DMS53 treated with DMSO at 0.1 percent for 48 hours (cell line): Measurements from ENCODE around the gene CEP126.
"Not testable (repeated sequence)": the region's sequence is repeated elsewhere in the genome, so short reads cannot be mapped to it uniquely, and the experiment has no call there.

Source experiments
- DNase-seq: peaks from one replicate; lab custom pipeline; 2025; ENCODE audit not compliant: unreplicated experiment; lab: John Stamatoyannopoulos, UW

Gene CEP126

GRCh38 chr11:101931692-101932091 lies 16.9 kb downstream of the CEP126 start:
- DNase-seq, result peak; percentile 91

GRCh38 chr11:101940901-101941520 lies 26.2 kb downstream of the CEP126 start:
- no peak for DNase-seq

GRCh38 chr11:101944923-101945322 lies 30.1 kb downstream of the CEP126 start:
- DNase-seq, result no peak

GRCh38 chr11:101945448-101945847 lies 30.6 kb downstream of the CEP126 start:
- DNase-seq, result no peak

- no peak for DNase-seq
These were observed 34.9 kb downstream of the CEP126 start for GRCh38 chr11:101949680-101950220.

GRCh38 chr11:101955278-101955677 lies 40.5 kb downstream of the CEP126 start:
- no peak for DNase-seq

GRCh38 chr11:101955701-101956100 lies 40.9 kb downstream of the CEP126 start:
- no peak for DNase-seq

GRCh38 chr11:101960231-101960630 lies 45.4 kb downstream of the CEP126 start:
- DNase-seq, result no peak

- not testable (repeated sequence) for DNase-seq
These were observed 49.4 kb downstream of the CEP126 start for GRCh38 chr11:101964200-101964599.

- DNase-seq, result peak; percentile 16
These were observed 59.4 kb downstream of the CEP126 start for GRCh38 chr11:101974255-101974654.

- DNase-seq, result no peak
These were observed 60.0 kb downstream of the CEP126 start for GRCh38 chr11:101974771-101975170.

GRCh38 chr11:101975734-101976133 lies 60.9 kb downstream of the CEP126 start:
- DNase-seq, result no peak

GRCh38 chr11:101987370-101987769 lies 72.6 kb downstream of the CEP126 start:
- DNase-seq, result no peak

- DNase-seq, result no peak
These were observed 78.4 kb downstream of the CEP126 start for GRCh38 chr11:101993172-101993571.

- DNase-seq, result peak; percentile 33
These were observed 79.3 kb downstream of the CEP126 start for GRCh38 chr11:101994052-101994469.

- DNase-seq, result peak; percentile 81
These were observed 81.3 kb downstream of the CEP126 start for GRCh38 chr11:101996111-101996510.

- no peak for DNase-seq
These were observed 87.0 kb downstream of the CEP126 start for GRCh38 chr11:102001657-102002338.

- no peak for DNase-seq
These were observed 89.4 kb downstream of the CEP126 start for GRCh38 chr11:102004220-102004619.

GRCh38 chr11:102005306-102005705 lies 90.5 kb downstream of the CEP126 start:
- no peak for DNase-seq

- peak; percentile 32 for DNase-seq
These were observed 92.2 kb downstream of the CEP126 start for GRCh38 chr11:102006835-102007566.

- DNase-seq, result peak; percentile 95
These were observed 93.0 kb downstream of the CEP126 start for GRCh38 chr11:102007567-102008437.
